GM18870 (cell line): ENCODE data around the gene SNAP47.

Source experiments
- ATAC-seq: cut with Tn5 transposase; IDR thresholded peaks from one replicate; pipeline ENCODE4 v1.9.1; 2021; ENCODE audit warnings: moderate library complexity; ENCODE audit not compliant: unreplicated experiment

Gene SNAP47

DNA sequence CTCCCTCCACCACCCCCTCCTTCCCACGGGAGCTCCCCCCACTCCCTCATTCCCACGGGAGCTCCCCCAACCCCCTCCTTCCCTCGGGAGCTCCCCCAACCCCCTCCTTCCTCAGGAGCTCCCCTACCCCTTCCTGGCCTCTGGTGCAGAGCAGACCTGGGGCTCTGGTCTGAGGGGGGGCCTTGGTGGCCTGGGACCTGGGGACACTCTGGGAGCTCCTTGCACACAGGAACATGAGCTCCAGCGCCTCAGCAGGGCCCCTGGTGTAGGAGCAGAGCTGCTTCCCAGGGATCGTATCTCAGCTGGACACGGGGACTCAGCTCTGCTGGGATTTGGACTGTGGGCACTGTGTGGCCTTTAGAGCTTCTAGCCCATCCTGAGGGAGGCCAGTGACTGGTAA lies 60.5 kb downstream of the SNAP47 start:
- no peak for ATAC-seq

DNA sequence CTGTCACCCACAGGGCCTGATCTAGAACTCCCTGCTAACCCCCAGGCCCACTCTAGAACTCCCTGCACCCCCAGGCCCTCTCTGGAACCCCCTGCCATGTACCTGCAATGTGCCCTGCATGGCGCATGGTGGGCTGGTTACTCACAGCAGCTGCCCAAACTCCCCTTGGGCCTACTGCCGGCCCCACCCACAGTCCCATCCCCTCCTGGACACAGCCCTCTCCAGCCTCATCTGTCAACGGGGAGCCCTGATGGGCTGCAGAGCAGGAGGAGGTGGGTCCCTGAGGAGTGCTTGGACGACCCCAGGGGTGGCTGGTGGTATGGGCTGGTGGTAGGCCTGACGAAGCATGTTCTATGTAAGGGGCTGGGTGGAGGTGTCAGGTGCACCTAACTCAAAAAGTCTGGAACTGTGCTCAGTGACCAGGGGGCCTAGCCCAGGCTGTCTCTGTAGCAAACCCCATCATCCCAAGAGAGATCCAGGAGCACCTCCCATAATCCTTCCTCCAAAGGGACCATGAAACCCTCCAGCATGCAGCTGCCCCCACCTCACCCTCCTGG lies 61.2 kb downstream of the SNAP47 start:
- ATAC-seq = no peak

DNA sequence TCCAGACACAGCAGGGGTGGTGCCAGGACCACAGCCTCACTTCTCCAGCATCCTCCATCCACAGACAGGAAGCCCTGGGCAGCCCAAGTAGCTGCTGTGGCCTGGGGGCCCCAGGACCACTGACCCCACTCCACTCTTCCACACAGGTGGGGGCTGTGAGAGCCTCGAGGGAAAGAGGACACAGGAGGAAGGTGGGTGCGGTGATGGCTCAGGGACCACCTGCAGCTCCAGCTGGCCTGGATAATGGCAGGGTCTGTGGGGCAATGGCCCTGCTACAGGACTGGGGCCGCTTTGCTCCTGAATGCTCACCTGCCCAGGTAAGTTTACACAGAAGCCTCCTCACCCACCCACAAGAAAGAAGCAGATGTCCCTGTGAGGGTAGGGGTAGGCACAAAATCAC lies 61.9 kb downstream of the SNAP47 start:
- ATAC-seq = no peak

DNA sequence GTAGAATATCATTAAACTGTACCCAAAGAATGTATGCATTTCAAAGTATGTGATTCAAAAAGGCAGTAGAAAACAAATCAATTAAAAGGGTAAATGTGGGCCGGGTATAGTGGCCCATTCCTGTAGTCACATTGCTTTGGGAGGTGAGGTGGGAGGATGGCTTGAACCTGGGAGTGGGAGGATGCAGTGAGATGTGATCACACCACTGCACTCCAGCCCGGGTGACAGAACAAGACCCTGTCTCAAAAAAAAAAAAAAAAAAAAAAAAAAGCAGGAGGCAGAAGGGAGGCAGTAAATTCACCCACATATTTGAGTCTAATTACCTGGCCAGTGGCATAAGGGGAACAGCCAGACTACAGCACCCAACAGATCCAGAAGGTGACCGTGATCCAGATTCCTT lies 62.4 kb downstream of the SNAP47 start:
- no peak for ATAC-seq

DNA sequence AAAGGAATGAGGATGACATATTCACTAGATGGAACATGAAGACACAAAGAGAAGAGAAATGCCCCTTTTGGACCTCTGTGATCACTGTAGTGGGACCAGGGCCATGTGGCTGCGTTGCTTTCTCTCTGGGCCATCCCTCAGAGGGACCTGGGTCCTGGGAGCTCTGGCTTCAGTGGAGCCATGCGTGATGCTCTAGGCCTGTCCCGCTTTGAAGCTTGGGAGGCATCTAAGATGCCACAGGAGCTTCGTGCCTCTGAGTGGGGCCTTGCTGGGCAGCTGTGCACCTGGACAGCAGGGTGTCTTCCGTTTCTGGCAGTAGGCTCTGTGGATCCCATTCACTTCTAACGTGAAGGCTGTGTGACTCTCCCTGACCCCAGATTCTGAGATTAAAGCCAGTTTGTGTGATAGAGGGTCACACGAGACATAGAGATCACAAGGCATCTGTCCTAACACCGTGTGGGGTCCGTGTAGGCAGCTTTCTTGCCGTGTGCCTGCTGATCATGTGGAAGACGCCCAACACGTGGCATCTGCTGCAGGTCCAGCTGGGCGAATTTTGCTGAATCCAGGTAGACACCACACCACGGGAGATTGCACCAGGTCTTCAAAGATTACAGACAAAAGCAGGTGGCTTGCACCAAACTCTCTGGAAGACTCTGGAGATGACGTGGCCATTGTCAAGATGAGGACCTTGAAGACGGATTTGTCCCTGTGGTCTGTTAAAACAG lies 63.0 kb downstream of the SNAP47 start:
- ATAC-seq = no peak

DNA sequence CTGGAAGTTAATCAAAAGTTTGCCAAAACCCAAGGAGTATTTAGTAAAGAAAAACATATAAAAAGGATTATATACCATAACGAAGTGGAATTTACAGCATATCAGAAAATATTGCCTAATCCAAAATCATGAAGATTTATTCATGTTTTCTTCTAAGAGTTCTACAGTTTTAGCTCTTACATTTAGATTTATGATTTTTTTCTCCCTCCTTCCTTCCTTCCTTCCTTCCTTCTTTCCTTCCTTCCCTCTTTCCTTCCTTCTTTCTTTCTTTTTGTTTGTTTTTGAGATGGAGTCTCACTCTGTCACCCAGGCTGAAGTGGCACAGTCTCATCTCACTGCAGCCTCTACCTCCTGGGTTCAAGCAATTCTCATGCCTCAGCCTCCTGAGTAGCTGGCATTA lies 64.5 kb downstream of the SNAP47 start:
- no peak for ATAC-seq

DNA sequence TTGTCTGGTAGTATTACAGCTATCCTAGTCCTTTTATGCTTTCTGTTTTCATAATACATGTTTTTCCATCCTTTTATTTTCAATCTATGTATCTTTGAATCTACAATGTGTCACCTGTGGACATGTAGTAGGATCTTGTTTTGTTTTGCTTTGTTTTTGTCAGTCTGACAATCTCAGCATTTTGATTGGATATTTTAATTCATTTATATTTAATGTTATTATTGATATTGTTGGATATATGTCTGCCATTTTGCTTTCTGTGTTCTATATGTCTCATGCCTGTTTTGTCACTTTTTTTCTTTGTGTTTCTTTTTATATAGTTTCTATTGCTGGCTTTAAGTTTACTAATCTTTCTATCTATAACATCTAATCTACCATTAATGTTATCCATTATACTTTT lies 68.7 kb downstream of the SNAP47 start:
- no peak for ATAC-seq

DNA sequence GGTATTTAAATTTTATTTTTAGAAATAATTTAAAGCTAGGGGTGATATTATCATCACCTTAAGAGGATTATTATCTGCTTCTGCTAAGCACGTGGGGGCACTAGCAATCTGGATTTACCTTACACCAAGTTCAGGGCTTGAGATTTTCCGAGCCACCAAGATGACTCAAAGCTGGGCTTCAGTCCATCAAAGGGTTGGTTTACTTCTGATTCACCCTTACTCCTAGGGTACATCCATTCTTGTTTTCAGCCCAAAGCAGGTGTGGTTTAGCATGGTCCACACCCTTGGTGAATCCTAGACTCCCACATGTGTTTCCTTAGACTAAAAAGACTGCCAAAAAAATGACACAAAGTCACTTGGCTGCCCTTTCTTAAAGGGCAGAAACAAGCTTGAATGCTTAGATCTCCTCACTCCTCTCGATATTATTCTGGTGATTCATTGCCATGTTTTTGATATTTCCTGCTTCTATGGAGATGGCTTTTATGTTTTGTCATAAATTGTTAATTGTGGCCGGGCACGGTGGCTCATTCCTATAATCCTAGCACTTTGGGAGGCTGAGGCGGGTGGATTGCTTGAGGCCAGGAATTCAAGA lies 70.5 kb downstream of the SNAP47 start:
- ATAC-seq = no peak

DNA sequence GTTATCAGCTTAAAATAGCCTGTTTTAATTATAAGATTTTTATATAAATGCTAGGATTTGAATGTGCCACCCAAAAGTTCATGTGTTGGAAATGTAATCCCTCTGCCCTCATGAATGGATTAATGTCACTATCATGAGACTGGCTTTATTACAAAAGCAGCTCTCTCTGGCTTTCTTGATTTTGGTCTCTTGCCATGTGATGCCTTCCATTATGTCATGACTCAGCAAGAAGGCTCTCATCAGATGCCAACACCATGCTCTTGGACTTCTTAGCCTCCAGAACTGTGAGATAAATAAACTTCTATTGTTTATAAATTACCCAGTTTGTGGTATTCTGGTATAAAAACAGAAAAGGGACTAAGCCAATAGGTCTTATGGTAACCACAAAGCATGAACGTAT lies 73.3 kb downstream of the SNAP47 start:
- ATAC-seq = no peak

DNA sequence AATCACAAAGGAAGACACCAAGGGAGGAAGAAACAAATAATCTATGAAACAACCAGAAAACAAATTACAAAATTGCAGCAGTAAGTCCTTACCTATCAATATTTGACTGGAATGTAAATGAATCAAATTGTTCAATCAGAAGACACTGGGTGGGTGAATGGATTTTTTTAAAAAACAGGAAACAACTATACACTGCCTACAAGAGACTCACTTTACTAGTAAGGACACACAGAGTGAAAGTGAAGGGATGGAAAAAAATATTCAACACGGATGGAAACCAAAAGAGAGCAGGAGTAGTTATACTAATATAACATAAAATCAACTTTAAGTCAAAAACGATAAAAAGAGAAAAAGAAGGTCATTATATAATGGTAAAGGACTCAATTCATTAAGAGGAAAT lies 73.8 kb downstream of the SNAP47 start:
- no peak for ATAC-seq

DNA sequence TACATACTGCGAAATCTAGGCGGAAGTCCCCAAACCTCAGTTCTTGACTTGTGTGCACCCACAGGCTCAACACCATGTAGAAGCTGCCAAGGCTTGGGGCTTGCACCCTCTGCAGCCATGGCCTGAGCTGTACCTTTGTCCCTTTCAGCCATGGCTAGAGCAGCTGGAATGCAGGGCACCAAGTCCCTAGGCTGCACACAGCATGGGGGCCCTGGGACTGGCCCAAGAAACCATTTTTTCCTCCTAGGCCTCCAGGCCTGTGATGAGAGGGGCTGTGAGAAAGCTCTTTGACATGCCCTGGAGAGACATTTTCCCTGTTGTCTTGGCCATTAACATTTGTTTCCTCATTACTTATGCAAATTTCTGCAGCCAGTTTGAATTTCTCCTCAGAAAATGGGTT lies 78.7 kb downstream of the SNAP47 start:
- no peak for ATAC-seq

DNA sequence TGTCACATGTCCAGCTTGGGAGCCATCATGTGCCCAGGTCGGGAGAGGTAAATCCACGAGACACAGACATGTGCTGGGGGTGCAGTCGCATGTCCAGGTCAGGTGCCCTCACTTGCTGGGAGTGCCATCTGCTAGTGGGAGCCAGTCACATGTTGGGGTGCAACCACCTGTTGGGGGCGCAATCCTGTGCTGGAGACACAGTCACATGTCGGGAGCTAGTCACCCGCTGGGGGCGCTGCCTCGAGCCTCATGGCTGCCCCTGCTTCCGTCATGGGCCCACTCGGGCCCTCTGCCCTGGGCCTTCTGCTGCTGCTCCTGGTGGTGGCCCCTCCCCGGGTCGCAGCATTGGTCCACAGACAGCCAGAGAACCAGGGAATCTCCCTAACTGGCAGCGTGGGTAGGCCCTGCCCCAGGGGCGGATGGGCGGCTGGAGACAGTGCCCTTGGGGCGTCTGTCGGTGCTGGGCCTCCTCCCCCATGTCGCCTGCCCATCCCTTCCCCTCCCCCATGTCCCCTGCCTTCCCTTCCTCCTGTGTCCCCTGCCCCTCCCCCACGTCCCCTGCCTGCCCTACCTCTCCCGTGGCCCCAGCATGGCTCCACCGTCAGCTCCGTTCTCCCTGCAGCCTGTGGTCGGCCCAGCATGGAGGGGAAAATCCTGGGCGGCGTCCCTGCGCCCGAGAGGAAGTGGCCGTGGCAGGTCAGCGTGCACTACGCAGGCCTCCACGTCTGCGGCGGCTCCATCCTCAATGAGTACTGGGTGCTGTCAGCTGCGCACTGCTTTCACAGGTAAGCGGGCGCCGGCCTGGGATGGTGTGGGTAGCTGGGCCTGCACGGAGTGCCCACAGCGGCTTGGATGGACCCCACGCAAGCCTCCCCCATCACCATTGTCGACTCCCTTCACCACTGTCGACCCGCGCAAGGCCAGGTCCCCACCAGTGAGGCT lies 80.5 kb downstream of the SNAP47 start, which contains the start of gene PRSS38:
Gene PRSS38, plus strand, starts transcription at position 208 of the 942 bp plus-strand sequence. Its CDS starts 42 bp downstream, at position 250.
- ATAC-seq = no peak

DNA sequence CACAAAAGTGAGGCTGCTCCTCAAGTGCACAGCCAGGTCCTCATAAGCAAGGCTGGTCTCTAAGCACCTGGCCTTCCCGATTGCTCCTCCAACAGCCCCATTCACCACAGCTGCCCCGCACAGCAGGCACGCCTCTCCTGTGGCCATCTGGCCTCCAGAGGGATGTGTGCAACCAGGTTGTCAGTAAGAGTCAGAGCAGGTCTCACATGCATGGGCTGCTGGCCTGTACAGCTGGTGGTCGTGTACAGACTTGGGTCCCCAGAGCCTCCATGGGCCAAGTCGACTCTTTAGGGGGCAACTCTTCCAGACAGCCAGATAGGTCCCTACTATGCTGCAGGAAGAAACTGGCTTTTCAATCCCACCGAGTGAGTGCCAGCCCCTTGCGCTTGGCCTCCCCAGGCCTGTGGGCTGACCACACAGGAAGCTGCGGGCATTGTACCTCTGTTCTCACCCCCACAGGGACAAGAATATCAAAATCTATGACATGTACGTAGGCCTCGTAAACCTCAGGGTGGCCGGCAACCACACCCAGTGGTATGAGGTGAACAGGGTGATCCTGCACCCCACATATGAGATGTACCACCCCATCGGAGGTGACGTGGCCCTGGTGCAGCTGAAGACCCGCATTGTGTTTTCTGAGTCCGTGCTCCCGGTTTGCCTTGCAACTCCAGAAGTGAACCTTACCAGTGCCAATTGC lies 81.7 kb downstream of the SNAP47 start:
- no peak for ATAC-seq

DNA sequence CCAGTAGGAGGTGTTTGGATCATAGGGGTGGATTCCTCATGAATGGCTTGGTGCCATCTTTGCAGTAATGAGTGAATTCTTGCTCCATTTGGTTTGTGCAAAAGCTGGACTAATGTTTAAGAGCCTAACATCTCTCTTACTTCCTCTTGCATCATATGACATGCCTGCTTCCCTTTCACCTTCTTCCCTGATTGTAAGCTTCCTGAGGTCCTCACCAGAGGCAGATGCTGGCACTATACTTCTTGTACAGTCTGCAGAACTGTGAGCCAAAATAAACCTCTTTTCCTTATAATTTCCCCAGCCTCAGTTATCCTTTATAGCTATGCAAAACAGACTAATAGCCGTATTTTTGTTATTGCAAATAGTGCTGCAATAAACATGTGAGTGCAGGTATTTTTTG lies 88.3 kb downstream of the SNAP47 start:
- no peak for ATAC-seq

DNA sequence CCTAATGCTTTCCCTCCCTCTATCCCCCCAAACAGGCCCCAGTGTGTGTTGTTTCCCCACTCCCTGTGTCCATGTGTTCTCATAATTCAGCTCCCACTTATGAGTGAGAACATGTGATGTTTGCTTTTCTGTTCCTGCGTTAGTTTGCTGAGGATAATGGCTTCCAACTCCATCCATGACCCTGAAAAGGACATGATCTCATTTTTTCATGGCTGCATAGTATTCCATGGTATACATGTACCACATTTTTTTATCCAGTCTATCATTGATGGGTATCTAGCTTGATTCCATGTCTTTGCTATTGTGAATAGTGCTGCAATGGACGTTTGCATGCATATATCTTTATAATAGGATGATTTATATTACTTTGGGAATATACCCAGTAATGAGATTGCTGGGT lies 89.0 kb downstream of the SNAP47 start:
- ATAC-seq = no peak

DNA sequence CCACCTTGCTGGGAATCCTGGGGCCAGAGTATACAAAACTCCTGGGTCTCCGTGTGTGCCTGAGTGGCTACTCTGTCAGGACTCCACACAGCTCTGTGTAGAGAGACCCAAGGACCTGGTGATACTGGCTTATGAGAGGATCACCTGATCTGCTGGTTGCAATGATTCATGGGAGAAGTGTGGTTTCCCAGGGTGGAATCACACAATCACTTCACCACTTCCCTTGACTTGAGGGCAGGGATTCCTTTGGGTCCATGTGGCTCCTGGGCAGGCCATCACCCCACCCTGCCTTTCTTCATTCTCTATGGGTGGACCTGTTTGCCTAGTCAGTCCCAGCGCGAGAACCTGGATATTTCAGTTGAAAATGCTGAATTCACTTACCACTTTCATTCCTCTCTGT lies 93.6 kb downstream of the SNAP47 start:
- no peak for ATAC-seq
